Subcutaneous adipose tissue (tissue), 4 donors: ENCODE results near the gene ARHGEF9. TPM values are rescaled to one million over a fixed set of nuclear protein-coding genes. Genes with fewer than 3 reads are reported as not detected.

Experiments
- CTCF ChIP-seq: fragments of 450-650 bp; IDR thresholded peaks from one replicate; pipeline ENCODE4 v1.5.1; 2016; ENCODE audit warnings: low read depth, mild to moderate bottlenecking, control low read depth, antibody characterized with exemption, moderate library complexity
- total RNA-seq, 4 donors: library from RNA; depleted of rRNA; stranded (reverse); fragments of >200 nt; gene quantifications; one replicate each; pipeline ENCODE4 v1.1.0, GENCODE V29; 2016

Gene ARHGEF9
- total RNA-seq, 4 donors from 2014 or later = 8.8 to 21.7 (median 14.4) TPM

DNA sequence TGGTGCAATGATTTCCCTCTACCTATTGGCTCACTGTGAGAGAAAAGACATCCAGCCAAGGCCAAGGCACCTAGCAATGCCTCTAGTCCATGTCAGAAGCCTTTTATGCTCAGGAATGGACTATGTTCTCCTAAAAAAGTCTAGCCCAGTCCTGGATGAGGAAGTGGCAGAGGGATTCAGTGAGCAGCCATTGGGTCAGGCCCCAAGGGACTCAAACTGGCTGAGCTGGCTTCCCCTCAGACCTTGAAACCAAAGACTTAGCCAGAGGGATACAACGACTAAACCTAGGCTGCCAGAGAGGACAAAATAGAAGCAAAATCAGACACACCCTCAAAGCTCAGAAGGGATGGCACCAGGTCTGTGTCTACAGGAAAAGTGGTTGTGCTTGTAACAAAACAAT is 49.1 kb downstream of the ARHGEF9 start:
- no peak for TF ChIP-seq CTCF

DNA sequence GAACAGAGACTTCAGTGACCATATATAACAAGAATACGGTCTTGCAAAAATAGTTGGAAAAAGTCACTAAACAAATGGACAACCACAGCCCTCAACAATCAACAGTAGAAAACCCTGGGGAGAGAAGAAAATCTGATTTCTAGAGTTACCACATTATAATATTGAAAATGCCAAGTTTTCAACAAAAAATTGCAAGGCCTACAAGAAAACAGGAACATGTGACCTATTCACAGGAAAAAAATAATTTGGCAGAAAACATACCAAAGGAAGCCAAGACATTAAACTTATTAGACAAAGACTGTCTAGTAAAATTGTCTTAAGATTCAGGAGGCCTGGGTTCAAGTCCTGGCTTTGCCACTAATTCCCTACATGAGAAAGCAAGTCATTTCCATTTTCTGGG is 64.7 kb downstream of the ARHGEF9 start:
- no peak for TF ChIP-seq CTCF

DNA sequence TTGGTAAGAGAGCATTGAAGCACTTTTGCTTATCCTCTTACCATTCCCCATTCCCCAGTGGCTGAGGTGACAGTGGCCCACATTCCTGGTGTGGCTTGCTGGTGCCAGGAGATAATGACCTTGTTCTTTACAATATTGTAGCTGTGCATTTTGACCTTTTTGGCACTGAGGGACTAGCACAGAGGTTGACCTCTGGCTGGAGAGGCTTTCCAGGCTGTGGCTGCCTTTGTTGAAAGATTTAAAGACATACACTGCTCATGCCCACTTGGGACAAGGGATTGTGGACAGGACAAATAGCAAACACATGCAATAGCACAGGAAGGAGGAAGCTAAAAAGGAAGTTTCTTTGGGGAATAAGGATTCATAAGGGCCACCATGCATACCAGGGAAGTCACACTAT is 65.4 kb downstream of the ARHGEF9 start:
- TF ChIP-seq CTCF = no peak

GRCh38 chrX:63718010-63718694 is 66.9 kb downstream of the ARHGEF9 start:
- no peak for TF ChIP-seq CTCF

- no peak for TF ChIP-seq CTCF
Measured at GRCh38 chrX:63713526-63713925, 71.5 kb downstream of the ARHGEF9 start.

GRCh38 chrX:63708801-63709200 is 76.2 kb downstream of the ARHGEF9 start:
- no peak for TF ChIP-seq CTCF

GRCh38 chrX:63702556-63702955 is 82.5 kb downstream of the ARHGEF9 start:
- no peak for TF ChIP-seq CTCF
